ENCODE measurements around the gene MMP24. TPM values are rescaled to one million over a fixed set of nuclear protein-coding genes. Genes with fewer than 3 reads are reported as not detected.

Gene MMP24
- total RNA-seq, 1 donor from 2014 or later = 15.6 TPM

GRCh38 chr20:35297740-35298139 is 71.2 kb downstream of the MMP24 start:
- Histone ChIP-seq H3K4me1 (ENCODE audit: insufficient read depth, low read length) (peaks cover 23% of the 10 kb centered on the region), H3K27ac (ENCODE audit: low read depth, low read length) (no peak overlapping the region), H2AFZ (ENCODE audit: low read depth, low read length) (no peak overlapping the region), H3K4me2 (ENCODE audit: low read length) (no peak overlapping the region), H3K27me3 (ENCODE audit: insufficient read depth, low read length) (no peaks in the 10 kb centered on the region), H3K79me2 (ENCODE audit: insufficient read depth, low read length) (no peaks in the 10 kb centered on the region), H4K20me1 (ENCODE audit: insufficient read depth, low read length) (no peaks in the 10 kb centered on the region), H3K9ac (ENCODE audit: low read length) (no peak overlapping the region), H3K4me3 (ENCODE audit: insufficient read depth, low read depth, low read length) (no peak overlapping the region), H3K36me3 (ENCODE audit: insufficient read depth, low read length) (no peaks in the 10 kb centered on the region), H3K9me3 (ENCODE audit: insufficient read depth, low read depth, low read length) (no peaks in the 10 kb centered on the region)
- Mint-ChIP-seq H3K36me3 (ENCODE audit: low read depth, unreplicated experiment) (no peaks in the 10 kb centered on the region), H3K27me3 (ENCODE audit: low read depth, unreplicated experiment) (peaks cover 8% of the 10 kb centered on the region), H3K27ac (ENCODE audit: unreplicated experiment) (no peak overlapping the region), H3K9me3 (ENCODE audit: unreplicated experiment) (no peaks in the 10 kb centered on the region), H3K4me3 (ENCODE audit: unreplicated experiment) (no peak overlapping the region), H3K4me1 (ENCODE audit: low read depth, unreplicated experiment) (peaks cover 14% of the 10 kb centered on the region)
- no peak for TF ChIP-seq CTCF (IDR thresholded peaks at IDR 0.05; ENCODE audit: insufficient read depth, low read depth, low read length)
- no peak for TF ChIP-seq EZH2 (IDR thresholded peaks at IDR 0.05; ENCODE audit: insufficient read depth, low read length)
- DNase-seq (ENCODE audit: low read depth) = no peak
- FAIRE-seq = no peak

- Mint-ChIP-seq H3K36me3 (ENCODE audit: low read depth, unreplicated experiment) (no peaks in the 10 kb centered on the region), H3K9me3 (ENCODE audit: unreplicated experiment) (no peaks in the 10 kb centered on the region), H3K4me3 (ENCODE audit: unreplicated experiment) (no peak overlapping the region), H3K27ac (ENCODE audit: unreplicated experiment) (no peak overlapping the region), H3K27me3 (ENCODE audit: low read depth, unreplicated experiment) (peaks cover 7% of the 10 kb centered on the region), H3K4me1 (ENCODE audit: low read depth, unreplicated experiment) (peaks cover 18% of the 10 kb centered on the region)
- Histone ChIP-seq H2AFZ (ENCODE audit: low read depth, low read length) (no peak overlapping the region), H3K9me3 (ENCODE audit: insufficient read depth, low read depth, low read length) (no peaks in the 10 kb centered on the region), H3K4me1 (ENCODE audit: insufficient read depth, low read length) (peaks cover 28% of the 10 kb centered on the region), H3K36me3 (ENCODE audit: insufficient read depth, low read length) (no peaks in the 10 kb centered on the region), H3K4me2 (ENCODE audit: low read length) (no peak overlapping the region), H3K9ac (ENCODE audit: low read length) (no peak overlapping the region), H3K79me2 (ENCODE audit: insufficient read depth, low read length) (no peaks in the 10 kb centered on the region), H3K27me3 (ENCODE audit: insufficient read depth, low read length) (no peaks in the 10 kb centered on the region), H3K27ac (ENCODE audit: low read depth, low read length) (no peak overlapping the region), H4K20me1 (ENCODE audit: insufficient read depth, low read length) (no peaks in the 10 kb centered on the region), H3K4me3 (ENCODE audit: insufficient read depth, low read depth, low read length) (no peak overlapping the region)
- no peak for FAIRE-seq
- TF ChIP-seq CTCF (IDR thresholded peaks at IDR 0.05; ENCODE audit: insufficient read depth, low read depth, low read length) (no peak), EZH2 (IDR thresholded peaks at IDR 0.05; ENCODE audit: insufficient read depth, low read length) (no peak)
- DNase-seq (ENCODE audit: low read depth) = no peak
Measured at GRCh38 chr20:35298264-35298663, 71.8 kb downstream of the MMP24 start.

DNA sequence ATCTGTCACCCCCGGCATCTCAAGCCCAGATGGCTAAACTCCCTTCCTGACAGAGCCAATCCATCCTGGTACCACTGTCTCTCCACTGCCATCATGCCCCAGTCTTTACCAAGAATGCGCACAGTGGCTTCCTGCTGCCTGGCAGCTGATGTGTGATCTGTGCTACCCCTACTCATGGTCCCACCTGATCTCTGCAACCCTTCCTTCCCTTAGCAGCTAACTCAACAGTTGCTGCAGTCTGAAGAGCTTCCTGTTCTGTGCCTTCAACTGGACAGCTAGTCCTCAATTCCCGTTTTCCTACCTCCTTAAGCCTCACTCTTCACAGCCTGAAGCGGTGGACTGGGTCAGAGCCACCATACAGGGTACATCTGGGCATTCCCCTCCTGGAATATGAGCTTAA is 73.3 kb downstream of the MMP24 start:
- H3K9ac ChIP-seq (ENCODE audit: low read length) = no peak overlapping the region
- H3K27ac ChIP-seq (ENCODE audit: low read depth, low read length) = no peak overlapping the region
- H3K4me1 ChIP-seq (ENCODE audit: insufficient read depth, low read length) = peaks cover 44% of the 10 kb centered on the region
- no peaks in the 10 kb centered on the region for H3K79me2 ChIP-seq (ENCODE audit: insufficient read depth, low read length)
- H2AFZ ChIP-seq (ENCODE audit: low read depth, low read length) = no peak overlapping the region
- DNase-seq (ENCODE audit: low read depth) (no peak), FAIRE-seq (no peak)
- no peaks in the 10 kb centered on the region for H3K27me3 ChIP-seq (ENCODE audit: insufficient read depth, low read length)
- Mint-ChIP-seq H3K27ac (ENCODE audit: unreplicated experiment) (no peak overlapping the region), H3K4me3 (ENCODE audit: unreplicated experiment) (no peak overlapping the region), H3K36me3 (ENCODE audit: low read depth, unreplicated experiment) (no peaks in the 10 kb centered on the region), H3K9me3 (ENCODE audit: unreplicated experiment) (no peaks in the 10 kb centered on the region), H3K4me1 (ENCODE audit: low read depth, unreplicated experiment) (peaks cover 31% of the 10 kb centered on the region), H3K27me3 (ENCODE audit: low read depth, unreplicated experiment) (peaks cover 3% of the 10 kb centered on the region)
- TF ChIP-seq EZH2 (IDR thresholded peaks at IDR 0.05; ENCODE audit: insufficient read depth, low read length) (no peak), CTCF (IDR thresholded peaks at IDR 0.05; ENCODE audit: insufficient read depth, low read depth, low read length) (no peak)
- no peaks in the 10 kb centered on the region for H3K9me3 ChIP-seq (ENCODE audit: insufficient read depth, low read depth, low read length)
- H4K20me1 ChIP-seq (ENCODE audit: insufficient read depth, low read length) = no peaks in the 10 kb centered on the region
- H3K4me2 ChIP-seq (ENCODE audit: low read length) = no peak overlapping the region
- H3K36me3 ChIP-seq (ENCODE audit: insufficient read depth, low read length) = no peaks in the 10 kb centered on the region
- no peak overlapping the region for H3K4me3 ChIP-seq (ENCODE audit: insufficient read depth, low read depth, low read length)
